Choroid plexus epithelial cell (primary cell): ENCODE data around the gene KCNH6.
A peak's percentile ranks its signal among the peaks of the same experiment; 100 is the strongest.

ENCODE experiments used
- DNase-seq: peaks from one replicate; pipeline ENCODE4 v3.0.0-alpha.2; 2010; ENCODE audit warnings: low read depth
- H3K4me3 ChIP-seq: 2 replicates; pipeline ENCODE4 v1.5.1; 2011; ENCODE audit warnings: low read depth, mild to moderate bottlenecking, control low read depth, low read length, moderate library complexity
- TF ChIP-seq, protein P1 (sequence below): conservative IDR thresholded peaks from 2 replicates; pipeline ENCODE4 v1.5.1; 2011; ENCODE audit warnings: low read depth, mild to moderate bottlenecking, control low read depth, inconsistent platforms, low read length, moderate library complexity

The KCNH6 gene

DNA sequence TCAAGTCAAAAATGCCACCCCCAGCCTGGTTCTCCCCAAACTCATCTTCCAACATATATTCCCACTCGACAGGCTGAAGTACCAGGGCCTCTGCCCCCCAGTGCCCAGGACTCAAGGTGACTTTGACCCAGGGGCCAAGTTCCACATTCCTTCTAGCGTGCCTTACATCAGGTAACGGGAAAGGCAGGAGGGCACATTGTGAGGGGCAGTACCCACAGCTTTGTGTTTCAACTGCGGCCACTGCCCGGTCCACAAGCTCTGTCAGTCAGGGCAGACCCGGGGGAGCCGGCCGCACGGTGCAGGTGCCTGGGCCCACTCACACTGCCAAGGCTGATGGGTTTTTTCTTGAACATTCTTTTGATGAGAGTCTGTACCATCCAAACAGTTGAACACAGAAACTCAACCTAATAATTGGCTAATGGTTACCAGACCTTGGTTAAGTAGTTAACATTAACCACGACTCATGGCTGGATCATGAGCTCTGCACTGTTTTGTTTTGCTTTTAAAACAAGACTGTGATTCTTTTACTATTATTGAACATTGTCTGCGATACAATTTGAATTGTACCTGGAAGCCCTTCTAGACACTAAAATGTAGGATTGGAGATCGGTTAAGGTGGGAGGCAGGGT, 28.7 kb upstream of the KCNH6 start:
- TF ChIP-seq, protein P1, sequence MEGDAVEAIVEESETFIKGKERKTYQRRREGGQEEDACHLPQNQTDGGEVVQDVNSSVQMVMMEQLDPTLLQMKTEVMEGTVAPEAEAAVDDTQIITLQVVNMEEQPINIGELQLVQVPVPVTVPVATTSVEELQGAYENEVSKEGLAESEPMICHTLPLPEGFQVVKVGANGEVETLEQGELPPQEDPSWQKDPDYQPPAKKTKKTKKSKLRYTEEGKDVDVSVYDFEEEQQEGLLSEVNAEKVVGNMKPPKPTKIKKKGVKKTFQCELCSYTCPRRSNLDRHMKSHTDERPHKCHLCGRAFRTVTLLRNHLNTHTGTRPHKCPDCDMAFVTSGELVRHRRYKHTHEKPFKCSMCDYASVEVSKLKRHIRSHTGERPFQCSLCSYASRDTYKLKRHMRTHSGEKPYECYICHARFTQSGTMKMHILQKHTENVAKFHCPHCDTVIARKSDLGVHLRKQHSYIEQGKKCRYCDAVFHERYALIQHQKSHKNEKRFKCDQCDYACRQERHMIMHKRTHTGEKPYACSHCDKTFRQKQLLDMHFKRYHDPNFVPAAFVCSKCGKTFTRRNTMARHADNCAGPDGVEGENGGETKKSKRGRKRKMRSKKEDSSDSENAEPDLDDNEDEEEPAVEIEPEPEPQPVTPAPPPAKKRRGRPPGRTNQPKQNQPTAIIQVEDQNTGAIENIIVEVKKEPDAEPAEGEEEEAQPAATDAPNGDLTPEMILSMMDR = no peak
- no peak overlapping the region for H3K4me3 ChIP-seq
- DNase-seq = no peak

DNA sequence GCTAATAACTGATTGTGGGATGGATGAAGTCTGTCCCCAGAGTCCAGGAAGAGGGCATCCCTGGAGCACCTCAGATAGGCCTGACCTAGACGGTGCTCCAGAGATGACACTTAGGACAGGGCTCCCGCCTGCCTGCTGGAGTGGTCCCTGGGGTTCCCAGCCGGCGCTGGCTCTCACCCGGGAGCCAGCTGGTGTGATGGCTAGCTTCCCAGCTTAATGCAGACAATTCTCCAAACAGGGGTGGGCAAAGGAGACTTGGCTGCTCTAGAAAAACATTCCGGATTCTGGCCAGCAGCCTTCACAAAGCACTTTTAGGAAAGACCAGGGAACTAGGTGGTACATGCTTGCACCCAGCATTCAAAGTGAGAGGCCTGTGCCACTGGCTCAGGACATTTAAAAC, 27.7 kb upstream of the KCNH6 start:
- DNase-seq = no peak
- TF ChIP-seq, protein P1 = no peak
- no peak overlapping the region for H3K4me3 ChIP-seq

DNA sequence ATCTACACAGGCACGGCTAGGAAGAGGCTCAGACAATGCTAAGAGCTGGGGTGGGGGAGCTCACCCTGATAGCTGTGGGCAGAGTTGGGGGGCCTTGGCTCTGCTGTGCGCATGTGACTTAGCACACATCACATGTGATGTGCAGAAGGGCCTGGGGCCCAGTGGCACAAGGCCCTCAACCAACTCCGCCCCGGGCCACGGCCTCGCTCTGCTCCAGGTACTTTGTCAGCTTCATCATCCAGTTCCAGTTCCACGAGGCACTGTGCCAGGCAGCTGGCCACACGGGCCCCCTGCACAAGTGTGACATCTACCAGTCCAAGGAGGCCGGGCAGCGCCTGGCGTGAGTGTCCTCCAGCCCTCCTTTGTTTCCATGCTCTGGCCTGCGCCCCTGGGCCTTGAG, 27.0 kb upstream of the KCNH6 start:
- TF ChIP-seq, protein P1 = no peak
- H3K4me3 ChIP-seq = no peak overlapping the region
- no peak for DNase-seq

DNA sequence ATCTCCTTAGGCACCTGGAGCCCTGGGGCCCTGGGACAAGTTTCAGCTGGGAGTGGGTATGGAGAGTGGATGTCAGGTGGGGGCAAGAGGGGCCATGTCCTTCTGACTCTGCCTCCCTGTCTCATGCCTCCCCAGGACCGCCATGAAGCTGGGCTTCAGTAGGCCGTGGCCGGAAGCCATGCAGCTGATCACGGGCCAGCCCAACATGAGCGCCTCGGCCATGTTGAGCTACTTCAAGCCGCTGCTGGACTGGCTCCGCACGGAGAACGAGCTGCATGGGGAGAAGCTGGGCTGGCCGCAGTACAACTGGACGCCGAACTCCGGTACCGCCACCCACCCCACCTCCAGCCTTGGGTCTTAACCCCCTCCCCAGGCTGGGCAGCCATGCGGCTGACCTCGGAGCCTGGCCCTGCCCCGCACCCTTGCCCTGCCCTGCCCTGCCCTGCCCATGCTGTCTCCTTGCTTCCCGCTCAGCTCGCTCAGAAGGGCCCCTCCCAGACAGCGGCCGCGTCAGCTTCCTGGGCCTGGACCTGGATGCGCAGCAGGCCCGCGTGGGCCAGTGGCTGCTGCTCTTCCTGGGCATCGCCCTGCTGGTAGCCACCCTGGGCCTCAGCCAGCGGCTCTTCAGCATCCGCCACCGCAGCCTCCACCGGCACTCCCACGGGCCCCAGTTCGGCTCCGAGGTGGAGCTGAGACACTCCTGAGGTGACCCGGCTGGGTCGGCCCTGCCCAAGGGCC, 26.3 kb upstream of the KCNH6 start:
- no peak overlapping the region for H3K4me3 ChIP-seq
- TF ChIP-seq, protein P1 = no peak
- DNase-seq = no peak

DNA sequence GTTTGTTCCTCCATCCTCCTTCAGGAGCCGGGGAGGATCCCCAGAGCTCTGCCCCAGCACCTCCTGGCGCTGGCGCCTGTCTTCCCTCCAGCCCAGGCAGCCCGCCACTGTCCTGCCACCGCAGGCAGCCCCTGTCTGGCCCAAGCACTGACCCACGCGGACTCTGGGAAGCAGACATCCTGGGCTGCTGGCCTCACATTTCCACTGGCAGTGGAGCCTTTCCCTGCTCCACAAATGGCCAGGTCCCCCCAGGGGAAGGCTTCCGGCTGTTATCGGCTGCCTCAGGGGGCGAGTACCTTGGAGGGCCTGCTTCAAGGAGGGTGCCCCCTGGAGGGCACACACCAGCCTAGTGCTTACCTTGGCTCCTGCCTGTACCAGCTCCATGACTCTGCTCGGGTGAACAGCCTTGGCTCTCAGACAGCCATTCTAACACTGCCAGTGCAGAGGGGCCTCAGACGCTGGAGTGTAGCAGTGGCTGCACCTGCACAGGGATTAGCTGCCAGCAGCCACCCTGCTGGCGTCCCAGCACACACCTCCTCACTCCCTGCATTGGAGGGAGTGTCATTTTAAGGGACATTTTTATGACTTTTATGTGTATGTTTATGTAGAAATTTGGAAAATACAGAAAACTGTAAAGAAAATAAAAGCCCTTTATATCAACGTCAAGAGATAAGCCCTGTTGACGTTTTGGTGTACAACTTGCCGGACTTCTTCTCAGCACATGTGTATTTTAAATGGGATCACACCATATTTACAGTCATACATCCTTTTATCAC, 25.3 kb upstream of the KCNH6 start:
- DNase-seq = no peak
- TF ChIP-seq, protein P1 = peak; percentile 22
- H3K4me3 ChIP-seq = no peak overlapping the region

DNA sequence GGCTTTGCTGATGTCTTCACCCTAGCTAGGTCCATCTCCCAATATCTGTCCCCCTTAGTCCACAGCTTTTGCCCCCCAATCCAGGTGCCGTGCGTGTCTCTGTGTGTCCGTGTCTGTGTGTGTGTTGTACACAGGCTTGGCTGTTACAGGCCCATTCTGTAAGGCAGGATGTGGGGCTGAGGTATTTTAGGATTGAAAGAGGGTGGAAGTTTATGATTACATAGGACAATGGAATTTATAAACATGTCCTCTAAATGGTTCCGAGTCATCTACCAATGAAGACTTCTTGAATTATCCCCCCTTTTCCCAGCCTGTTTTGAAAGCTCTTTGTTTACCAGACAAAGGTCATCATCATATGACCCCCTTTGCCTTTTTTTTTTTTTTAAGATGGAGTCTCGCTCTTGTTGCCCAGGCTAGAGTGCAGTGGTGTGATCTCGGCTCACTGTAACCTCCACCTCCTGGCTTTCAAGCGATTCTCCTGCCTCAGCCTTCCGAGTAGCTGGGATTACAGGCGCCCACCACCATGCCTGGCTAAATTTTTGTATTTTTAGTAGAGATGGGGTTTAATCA, 24.4 kb upstream of the KCNH6 start:
- H3K4me3 ChIP-seq = no peak overlapping the region
- peak; percentile 68 for DNase-seq
- TF ChIP-seq, protein P1 = no peak
